PC-9 (cell line): ENCODE measurements around the gene VWA8. TPM values are rescaled to one million over a fixed set of nuclear protein-coding genes. Genes with fewer than 3 reads are reported as not detected.
"Not testable (repeated sequence)": the region's sequence is repeated elsewhere in the genome, so short reads cannot be mapped to it uniquely, and the experiment has no call there.

Experiments
- BruUV-seq: library from RNA; stranded (reverse); fragments of 400-500 nt; replicated peaks from 2 replicates; lab custom pipeline; 2021; lab: Mats Ljungman, UMichigan
- CTCF ChIA-PET: fragments of 300-600 bp; sonication (Branson Sonifier 250); formaldehyde crosslinking; loops from one replicate; lab custom pipeline; 2022; ENCODE audit warnings: antibody characterized with exemption; lab: Charles Lee
- POLR2A ChIA-PET: fragments of 300-600 bp; sonication (Branson Sonifier 250); formaldehyde crosslinking; loops from one replicate; lab custom pipeline; 2022; ENCODE audit warnings: antibody characterized with exemption; ENCODE audit not compliant: unreplicated experiment; lab: Charles Lee
- DNase-seq, 2 experiments: peaks; one replicate each; pipeline versions ENCODE4 v3.0.0 to v3.0.0-alpha.2; 2015 to 2022; ENCODE audit warnings: mixed read lengths in 1 of 2
- H2AFZ ChIP-seq: fragments of 200-600 bp; sonication (generic); 2 replicates; pipeline ENCODE4 v1.8.1; 2017; ENCODE audit warnings: antibody characterized with exemption
- H3F3A ChIP-seq: fragments of 200-600 bp; sonication (generic); 2 replicates; pipeline ENCODE4 v1.8.1; 2017; ENCODE audit warnings: antibody characterized with exemption, mild to moderate bottlenecking, low read depth; ENCODE audit not compliant: insufficient read depth
- H3K27ac ChIP-seq: fragments of 200-600 bp; sonication (generic); 2 replicates; pipeline ENCODE4 v1.6.1; 2016; ENCODE audit warnings: mixed run types
- H3K27me3 ChIP-seq: fragments of 200-600 bp; sonication (generic); 2 replicates; pipeline ENCODE4 v1.6.1; 2016; ENCODE audit warnings: low read depth, mixed run types; ENCODE audit not compliant: insufficient read depth
- H3K36me3 ChIP-seq: fragments of 200-600 bp; sonication (generic); 2 replicates; pipeline ENCODE4 v1.6.1; 2016; ENCODE audit warnings: low read depth, mixed run types
- H3K4me1 ChIP-seq: fragments of 200-600 bp; sonication (generic); replicated peaks from 2 replicates; pipeline ENCODE4 v1.6.1; 2016; ENCODE audit warnings: mixed run types; ENCODE audit not compliant: insufficient read depth
- H3K4me2 ChIP-seq: fragments of 200-600 bp; sonication (generic); 2 replicates; pipeline ENCODE4 v1.6.1; 2017; ENCODE audit warnings: mixed run types
- H3K4me3 ChIP-seq: fragments of 200-600 bp; sonication (generic); 2 replicates; pipeline ENCODE4 v1.6.1; 2016; ENCODE audit warnings: mixed run types
- H3K79me2 ChIP-seq: fragments of 200-600 bp; sonication (generic); 2 replicates; pipeline ENCODE4 v1.6.1; 2017; ENCODE audit warnings: low read depth, mixed run types
- H3K9me2 ChIP-seq: fragments of 200-600 bp; sonication (generic); 2 replicates; pipeline ENCODE4 v1.8.1; 2017; ENCODE audit warnings: mild to moderate bottlenecking; ENCODE audit not compliant: insufficient read depth
- H3K9me3 ChIP-seq: fragments of 200-600 bp; sonication (generic); 2 replicates; pipeline ENCODE4 v1.8.1; 2016; ENCODE audit warnings: low read depth; ENCODE audit not compliant: insufficient read depth
- H4K20me1 ChIP-seq: fragments of 200-600 bp; sonication (generic); 2 replicates; pipeline ENCODE4 v1.8.1; 2017; ENCODE audit not compliant: insufficient read depth
- EZH2 ChIP-seq: fragments of 200-600 bp; sonication (generic); IDR thresholded peaks from 2 replicates; pipeline ENCODE4 v1.8.0; 2017; ENCODE audit warnings: antibody characterized with exemption, low read depth
- intact Hi-C: fragments of 100-400 bp; cut with micrococcal nuclease; formaldehyde crosslinking; loops from one replicate; pipeline ENCODE4 v1.10.0; 2022; ENCODE audit not compliant: unreplicated experiment
- total RNA-seq: library from RNA; stranded (reverse); gene quantifications from 2 replicates; pipeline ENCODE4 v1.2.3, GENCODE V29; 2021
- TF ChIP-seq, protein P1 (sequence below): fragments of 200-600 bp; sonication (generic); conservative IDR thresholded peaks from 2 replicates; pipeline ENCODE4 v1.6.1; 2017; ENCODE audit warnings: mixed run types, antibody characterized with exemption, mild to moderate bottlenecking, moderate library complexity

VWA8 gene
- total RNA-seq, 1 experiment from 2014 or later = 14.1 TPM

GRCh38 chr13:41543664-41544300, 417.1 kb downstream of the VWA8 start:
- Histone ChIP-seq H2AFZ (no peak overlapping the region), H3K9me3 (no peaks in the 10 kb centered on the region), H3K27ac (no peak overlapping the region), H3K79me2 (no peaks in the 10 kb centered on the region), H4K20me1 (no peaks in the 10 kb centered on the region), H3K9me2 (no peaks in the 10 kb centered on the region), H3K4me1 (no peaks in the 10 kb centered on the region), H3K4me2 (no peak overlapping the region), H3K4me3 (no peak overlapping the region), H3K36me3 (no peaks in the 10 kb centered on the region), H3F3A (no peaks in the 10 kb centered on the region), H3K27me3 (no peaks in the 10 kb centered on the region)
- intact Hi-C loops = loop anchor here (10.0 kb wide), 1 partner anchor 71 kb away; no protein-coding TSS in a partner anchor
- POLR2A ChIA-PET = no interaction called here
- DNase-seq = no peak
- TF ChIP-seq, protein P1, sequence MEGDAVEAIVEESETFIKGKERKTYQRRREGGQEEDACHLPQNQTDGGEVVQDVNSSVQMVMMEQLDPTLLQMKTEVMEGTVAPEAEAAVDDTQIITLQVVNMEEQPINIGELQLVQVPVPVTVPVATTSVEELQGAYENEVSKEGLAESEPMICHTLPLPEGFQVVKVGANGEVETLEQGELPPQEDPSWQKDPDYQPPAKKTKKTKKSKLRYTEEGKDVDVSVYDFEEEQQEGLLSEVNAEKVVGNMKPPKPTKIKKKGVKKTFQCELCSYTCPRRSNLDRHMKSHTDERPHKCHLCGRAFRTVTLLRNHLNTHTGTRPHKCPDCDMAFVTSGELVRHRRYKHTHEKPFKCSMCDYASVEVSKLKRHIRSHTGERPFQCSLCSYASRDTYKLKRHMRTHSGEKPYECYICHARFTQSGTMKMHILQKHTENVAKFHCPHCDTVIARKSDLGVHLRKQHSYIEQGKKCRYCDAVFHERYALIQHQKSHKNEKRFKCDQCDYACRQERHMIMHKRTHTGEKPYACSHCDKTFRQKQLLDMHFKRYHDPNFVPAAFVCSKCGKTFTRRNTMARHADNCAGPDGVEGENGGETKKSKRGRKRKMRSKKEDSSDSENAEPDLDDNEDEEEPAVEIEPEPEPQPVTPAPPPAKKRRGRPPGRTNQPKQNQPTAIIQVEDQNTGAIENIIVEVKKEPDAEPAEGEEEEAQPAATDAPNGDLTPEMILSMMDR = no peak
- no peak for TF ChIP-seq EZH2
- CTCF ChIA-PET = no interaction called here
- no TSS peak for BruUV-seq

DNA sequence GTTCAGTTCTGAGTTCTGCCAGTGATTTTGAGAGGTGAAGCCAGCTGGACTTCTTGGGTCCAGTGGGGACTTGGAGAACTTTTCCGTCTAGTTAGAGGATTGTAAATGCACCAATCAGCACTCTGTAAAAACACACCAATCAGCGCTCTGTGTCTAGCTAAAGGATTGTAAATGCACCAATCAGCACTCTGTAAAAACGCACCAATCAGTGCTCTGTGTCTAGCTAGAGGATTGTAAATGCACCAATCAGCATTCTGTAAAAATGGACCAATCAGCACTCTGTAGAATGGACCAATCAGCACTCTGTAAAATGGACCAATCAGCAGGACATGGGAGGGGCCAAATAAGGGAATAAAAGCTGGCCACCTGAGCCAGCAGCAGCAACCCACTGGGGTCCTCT, 418.1 kb downstream of the VWA8 start:
- CTCF ChIA-PET, H4K20me1 ChIP-seq, H2AFZ ChIP-seq, H3K36me3 ChIP-seq, H3K4me3 ChIP-seq, POLR2A ChIA-PET, H3K9me3 ChIP-seq, DNase-seq, H3K27ac ChIP-seq, H3K9me2 ChIP-seq, H3K4me1 ChIP-seq, H3K4me2 ChIP-seq, H3F3A ChIP-seq, H3K27me3 ChIP-seq, BruUV-seq, H3K79me2 ChIP-seq: not testable (repeated sequence)
- intact Hi-C loops = loop anchor here (10.0 kb wide), 1 partner anchor 72 kb away; no protein-coding TSS in a partner anchor

GRCh38 chr13:41542281-41542680, 418.6 kb downstream of the VWA8 start:
- no peak for DNase-seq
- no peaks in the 10 kb centered on the region for H4K20me1 ChIP-seq
- H3F3A ChIP-seq = no peaks in the 10 kb centered on the region
- H3K4me2 ChIP-seq = no peak overlapping the region
- CTCF ChIA-PET = no interaction called here
- H3K27me3 ChIP-seq = no peaks in the 10 kb centered on the region
- no TSS peak for BruUV-seq
- H3K79me2 ChIP-seq = no peaks in the 10 kb centered on the region
- POLR2A ChIA-PET = no interaction called here
- no peaks in the 10 kb centered on the region for H3K9me2 ChIP-seq
- no peaks in the 10 kb centered on the region for H3K36me3 ChIP-seq
- no peak overlapping the region for H2AFZ ChIP-seq
- H3K4me3 ChIP-seq = no peak overlapping the region
- no peak overlapping the region for H3K27ac ChIP-seq
- no peak for TF ChIP-seq EZH2
- TF ChIP-seq, protein P1 = no peak
- no peaks in the 10 kb centered on the region for H3K4me1 ChIP-seq
- no peaks in the 10 kb centered on the region for H3K9me3 ChIP-seq
- intact Hi-C loops = loop anchor here (10.0 kb wide), 1 partner anchor 73 kb away; no protein-coding TSS in a partner anchor
